Smooth muscle cell (in vitro differentiated cells): Measurements from ENCODE around the gene MYEOV. TPM values are rescaled to one million over a fixed set of nuclear protein-coding genes. Genes with fewer than 3 reads are reported as not detected.

Experiments
- DNase-seq: peaks from one replicate; lab custom pipeline; 2025; ENCODE audit not compliant: unreplicated experiment; lab: John Stamatoyannopoulos, UW
- H2AFZ ChIP-seq: fragments of 200-600 bp; sonication (generic); 2 replicates; pipeline ENCODE4 v1.6.0; 2016; ENCODE audit warnings: antibody characterized with exemption, low read depth, mild to moderate bottlenecking
- H3F3A ChIP-seq: fragments of 200-600 bp; sonication (generic); 2 replicates; pipeline ENCODE4 v1.6.0; 2017; ENCODE audit warnings: antibody characterized with exemption, low read depth
- H3K27ac ChIP-seq: fragments of 200-600 bp; sonication (generic); 2 replicates; pipeline ENCODE4 v1.5.1; 2016; ENCODE audit warnings: low read depth, mild to moderate bottlenecking
- H3K27me3 ChIP-seq: fragments of 200-600 bp; sonication (generic); 2 replicates; pipeline ENCODE4 v1.6.1; 2016; ENCODE audit warnings: low read depth, mild to moderate bottlenecking
- H3K36me3 ChIP-seq: fragments of 200-600 bp; sonication (generic); 2 replicates; pipeline ENCODE4 v1.5.1; 2016; ENCODE audit warnings: low read depth
- H3K4me1 ChIP-seq: fragments of 200-600 bp; sonication (generic); 2 replicates; pipeline ENCODE4 v1.5.1; 2016; ENCODE audit warnings: low read depth
- H3K4me2 ChIP-seq: fragments of 200-600 bp; sonication (generic); 2 replicates; pipeline ENCODE4 v1.6.0; 2016; ENCODE audit warnings: mild to moderate bottlenecking
- H3K4me3 ChIP-seq: fragments of 200-600 bp; sonication (generic); 2 replicates; pipeline ENCODE4 v1.5.1; 2016; ENCODE audit warnings: mild to moderate bottlenecking
- H3K79me2 ChIP-seq: fragments of 200-600 bp; sonication (generic); 2 replicates; pipeline ENCODE4 v1.6.0; 2016; ENCODE audit warnings: low read depth, mild to moderate bottlenecking
- H3K9ac ChIP-seq: fragments of 200-600 bp; sonication (generic); 2 replicates; pipeline ENCODE4 v1.6.0; 2016; ENCODE audit warnings: low read depth
- H3K9me3 ChIP-seq: fragments of 200-600 bp; sonication (generic); replicated peaks from 2 replicates; pipeline ENCODE4 v1.5.1; 2016; ENCODE audit warnings: low read depth
- H4K20me1 ChIP-seq: fragments of 200-600 bp; sonication (generic); 2 replicates; pipeline ENCODE4 v1.6.0; 2016; ENCODE audit warnings: low read depth
- CTCF ChIP-seq: fragments of 200-600 bp; sonication (generic); IDR thresholded peaks from 2 replicates; pipeline ENCODE4 v1.5.1; 2017; ENCODE audit warnings: borderline replicate concordance, mild to moderate bottlenecking, antibody characterized with exemption; ENCODE audit not compliant: insufficient read depth, poor library complexity, severe bottlenecking
- WGBS: methylation state at CpG from one replicate; pipeline ENCODE4 v1.1.7; 2016; ENCODE audit warnings: low lambda C conversion rate; 5-methylcytosine and 5-hydroxymethylcytosine counted together
- polyA plus RNA-seq: library from polyadenylated mRNA; unstranded; fragments of >200 nt; fragmentation: Nextera tagmentation; extraction: Ambion mirVana; gene quantifications from 2 replicates; pipeline ENCODE4 v1.2.1, GENCODE V29; 2016
- total RNA-seq: library from RNA; depleted of rRNA; stranded (reverse); fragments of >200 nt; gene quantifications from 2 replicates; pipeline ENCODE4 v1.2.3, GENCODE V29; 2014

Gene MYEOV
- total and polyA plus RNA-seq, 2 experiments from 2014 or later, result 1.1 TPM; not detected in 1

GRCh38 chr11:69301081-69301454 is 7.1 kb downstream of the MYEOV start:
- Histone ChIP-seq H3K36me3 (no peaks in the 10 kb centered on the region), H2AFZ (no peak overlapping the region), H3K4me3 (no peak overlapping the region), H3K27me3 (no peaks in the 10 kb centered on the region), H3K4me1 (peaks cover 16% of the 10 kb centered on the region), H3K9me3 (no peaks in the 10 kb centered on the region), H3K27ac (peak overlapping the region; percentile 93), H3K9ac (no peak overlapping the region), H3K4me2 (no peak overlapping the region), H4K20me1 (no peaks in the 10 kb centered on the region), H3F3A (peaks cover 10% of the 10 kb centered on the region), H3K79me2 (no peaks in the 10 kb centered on the region)
- no peak for DNase-seq
- TF ChIP-seq CTCF, result no peak
- WGBS, result 89% methylated on average over 11 of the region's 11 CpGs

GRCh38 chr11:69301455-69302401 is 7.8 kb downstream of the MYEOV start:
- WGBS, result 51% methylated on average over 13 of the region's 13 CpGs
- H3K4me2 ChIP-seq, result peak overlapping the region; percentile 56

DNA sequence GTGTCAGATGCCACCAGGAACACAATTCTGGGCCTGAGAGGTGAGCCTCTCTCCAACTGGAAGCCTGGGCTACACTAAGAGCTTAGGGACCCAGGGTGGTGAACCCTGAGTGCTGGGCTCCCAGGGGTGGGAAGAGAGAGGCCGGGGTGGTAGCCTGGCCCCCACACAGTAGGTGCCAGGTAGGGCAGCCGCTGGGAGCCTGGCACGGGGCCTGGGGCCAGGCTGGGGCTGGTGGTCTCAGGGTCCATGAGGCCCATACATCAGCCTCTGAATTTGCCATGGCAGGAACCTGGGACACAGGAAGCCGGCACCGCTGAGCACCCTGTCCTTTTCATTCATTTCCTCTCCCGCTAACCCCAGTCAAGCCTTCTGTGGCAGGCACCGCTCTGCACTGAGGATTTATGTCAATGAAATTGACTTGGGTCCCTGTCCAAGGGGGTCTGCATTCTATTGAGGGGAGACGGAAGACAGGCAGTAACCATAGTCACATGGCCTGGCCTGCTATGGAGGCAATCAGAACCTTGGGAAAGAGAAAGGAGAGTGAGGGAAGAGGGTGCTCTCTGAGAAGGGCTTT is 8.6 kb downstream of the MYEOV start:
- no peaks in the 10 kb centered on the region for H3K36me3 ChIP-seq
- TF ChIP-seq CTCF, result no peak
- no peaks in the 10 kb centered on the region for H4K20me1 ChIP-seq
- no peak overlapping the region for H3K4me3 ChIP-seq
- H2AFZ ChIP-seq, result no peak overlapping the region
- H3K27me3 ChIP-seq, result no peaks in the 10 kb centered on the region
- no peak for DNase-seq
- peak overlapping the region; percentile 93 for H3K27ac ChIP-seq
- H3K9me3 ChIP-seq, result no peaks in the 10 kb centered on the region
- H3K4me2 ChIP-seq, result peak overlapping the region; percentile 56
- 98% methylated on average over 8 of the region's 8 CpGs for WGBS
- H3F3A ChIP-seq, result peaks cover 10% of the 10 kb centered on the region
- H3K79me2 ChIP-seq, result no peaks in the 10 kb centered on the region
- H3K9ac ChIP-seq, result peak overlapping the region; percentile 75
- peaks cover 15% of the 10 kb centered on the region for H3K4me1 ChIP-seq

More at GRCh38 chr11:69301455-69302401, 7.8 kb downstream of the MYEOV start:
- Histone ChIP-seq H3K36me3 (no peaks in the 10 kb centered on the region), H3K9ac (peak overlapping the region; percentile 75), H3F3A (peaks cover 10% of the 10 kb centered on the region), H4K20me1 (no peaks in the 10 kb centered on the region), H3K79me2 (no peaks in the 10 kb centered on the region), H3K27ac (peak overlapping the region; percentile 93), H3K4me1 (peaks cover 16% of the 10 kb centered on the region), H3K4me3 (no peak overlapping the region), H3K27me3 (no peaks in the 10 kb centered on the region), H3K9me3 (no peaks in the 10 kb centered on the region), H2AFZ (no peak overlapping the region)
- TF ChIP-seq CTCF, result no peak
- DNase-seq, result no peak
